Measurements from ENCODE around the gene INPP5A.

Gene INPP5A

DNA sequence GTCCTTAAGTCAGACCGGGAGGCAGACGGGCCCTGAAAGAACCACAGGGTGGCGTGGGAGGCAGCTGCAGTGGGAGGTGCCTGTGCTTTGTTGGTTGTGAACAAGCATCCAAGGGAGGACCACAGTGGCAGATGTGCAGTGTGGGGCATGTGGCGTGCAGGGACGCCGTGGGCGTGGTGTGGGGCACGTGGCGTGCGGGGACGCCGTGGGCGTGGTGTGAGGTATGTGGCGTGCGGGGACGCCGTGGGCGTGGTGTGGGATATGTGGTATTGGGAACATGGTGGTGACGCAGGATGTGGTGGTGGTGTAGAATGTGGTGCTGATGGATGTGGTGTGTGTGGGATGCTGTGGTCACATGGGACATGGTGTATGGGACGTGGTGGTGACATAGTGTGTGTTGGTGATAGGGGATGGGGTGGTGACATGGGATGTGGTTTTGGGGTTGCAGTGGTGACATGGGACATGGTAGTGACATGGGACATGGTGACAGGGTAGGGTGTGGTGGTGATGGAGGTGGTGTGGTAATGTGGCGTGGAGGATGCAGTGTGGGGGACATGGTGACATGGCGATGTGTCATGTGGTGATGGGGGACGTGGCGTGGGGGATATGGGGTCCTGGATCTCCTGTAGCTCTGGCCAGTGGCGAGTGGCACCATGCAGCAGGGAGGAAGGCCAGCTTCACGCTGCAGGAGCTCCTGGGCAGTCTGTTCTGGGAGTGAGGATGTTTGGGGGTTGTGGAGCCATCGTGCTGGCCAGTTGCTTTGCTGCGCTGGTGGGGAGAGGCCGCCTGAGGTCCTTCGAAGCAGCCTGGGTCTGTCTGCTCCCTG is 78.8 kb downstream of the INPP5A start:
- Histone ChIP-seq H3K4me3 (replicated peaks; ENCODE audit: insufficient read depth, low read length) (no peak overlapping the region), H3K27me3 (ENCODE audit: insufficient read depth, poor library complexity, severe bottlenecking) (no peaks in the 10 kb centered on the region)

DNA sequence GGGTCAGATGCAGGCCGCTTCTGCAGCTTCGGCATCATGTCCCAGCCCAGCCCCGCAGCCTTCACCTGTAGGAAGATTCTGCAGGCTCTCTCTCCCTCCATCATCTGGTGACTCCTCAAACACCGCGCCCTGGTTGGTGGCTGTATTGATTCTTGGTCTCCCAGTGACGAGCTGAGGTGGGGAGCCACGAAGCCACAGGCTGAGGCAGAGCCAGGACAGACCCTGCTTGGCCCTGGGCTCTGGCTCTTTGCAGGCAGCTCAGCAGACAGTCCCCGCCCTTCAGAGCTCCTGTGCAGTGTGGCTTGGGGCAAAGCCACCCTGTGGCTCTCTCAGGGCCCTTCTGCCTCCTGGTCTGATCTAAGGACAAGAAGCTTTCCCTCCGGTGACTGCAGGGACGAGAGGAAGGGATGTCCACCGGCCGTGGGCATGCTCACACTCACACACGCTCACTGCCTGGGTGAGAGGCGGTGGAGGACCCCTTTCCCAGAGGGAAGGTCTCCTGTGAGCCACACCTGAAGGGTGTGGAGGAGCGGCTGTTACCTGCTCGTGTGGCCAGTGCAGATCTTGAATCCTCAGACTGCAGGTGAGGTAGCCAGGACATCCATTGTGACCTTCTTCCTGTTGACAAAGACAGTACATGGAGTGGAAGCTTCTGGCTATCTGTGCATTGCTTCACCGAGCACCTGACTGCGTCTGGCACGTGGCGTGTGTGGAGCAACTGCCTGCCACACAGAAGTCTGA is 79.6 kb downstream of the INPP5A start:
- no peak for TF ChIP-seq REST (IDR thresholded peaks at IDR 0.05; ENCODE audit: insufficient replicate concordance, low read depth)
- TF ChIP-seq POLR2AphosphoS5 (IDR thresholded peaks at IDR 0.05; ENCODE audit: low read depth) = no peak
- TF ChIP-seq CTCF (IDR thresholded peaks at IDR 0.05; ENCODE audit: insufficient read depth, low read length) = no peak
- TF ChIP-seq SPI1 (IDR thresholded peaks at IDR 0.05; ENCODE audit: borderline replicate concordance, low read depth) = no peak
- no peak for TF ChIP-seq GABPA (IDR thresholded peaks at IDR 0.05; ENCODE audit: low read depth)
- Histone ChIP-seq H3K27ac (replicated peaks) (no peak overlapping the region), H3K27me3 (ENCODE audit: insufficient read depth, poor library complexity, severe bottlenecking) (no peaks in the 10 kb centered on the region), H3K4me3 (replicated peaks; ENCODE audit: insufficient read depth, low read length) (no peak overlapping the region)
- peak in 1 of 2 experiments; percentile 54 for DNase-seq (ENCODE audit: low read depth in 1 of 2, low spot score in 1 of 2)

More for the DNA sequence above, 78.8 kb downstream of the INPP5A start:
- TF ChIP-seq POLR2AphosphoS5 (IDR thresholded peaks at IDR 0.05; ENCODE audit: low read depth) (no peak), REST (IDR thresholded peaks at IDR 0.05; ENCODE audit: insufficient replicate concordance, low read depth) (no peak), SPI1 (IDR thresholded peaks at IDR 0.05; ENCODE audit: borderline replicate concordance, low read depth) (no peak), CTCF (IDR thresholded peaks at IDR 0.05; ENCODE audit: insufficient read depth, low read length) (no peak), GABPA (IDR thresholded peaks at IDR 0.05; ENCODE audit: low read depth) (no peak)
- no peak for DNase-seq (ENCODE audit: low read depth in 1 of 2, low spot score in 1 of 2)
- H3K27ac ChIP-seq (replicated peaks) = no peak overlapping the region

- TF ChIP-seq GABPA (IDR thresholded peaks at IDR 0.05; ENCODE audit: low read depth) (no peak), POLR2AphosphoS5 (IDR thresholded peaks at IDR 0.05; ENCODE audit: low read depth) (no peak), CTCF (IDR thresholded peaks at IDR 0.05; ENCODE audit: insufficient read depth, low read length) (no peak), REST (IDR thresholded peaks at IDR 0.05; ENCODE audit: insufficient replicate concordance, low read depth) (no peak), SPI1 (IDR thresholded peaks at IDR 0.05; ENCODE audit: borderline replicate concordance, low read depth) (no peak)
These were observed 80.1 kb downstream of the INPP5A start for GRCh38 chr10:132617737-132618052.

More at GRCh38 chr10:132617737-132618052, 80.1 kb downstream of the INPP5A start:
- DNase-seq (ENCODE audit: low read depth in 1 of 2, low spot score in 1 of 2) = no peak
- Histone ChIP-seq H3K27ac (replicated peaks) (no peak overlapping the region), H3K4me3 (replicated peaks; ENCODE audit: insufficient read depth, low read length) (no peak overlapping the region), H3K27me3 (ENCODE audit: insufficient read depth, poor library complexity, severe bottlenecking) (no peaks in the 10 kb centered on the region)
